GM19397 (cell line): ENCODE results near the gene RPS19.

ENCODE experiments used
- ATAC-seq: cut with Tn5 transposase; IDR thresholded peaks from one replicate; pipeline ENCODE4 v1.9.1; 2021; ENCODE audit warnings: mild to moderate bottlenecking, moderate library complexity; ENCODE audit not compliant: unreplicated experiment

Gene RPS19

DNA sequence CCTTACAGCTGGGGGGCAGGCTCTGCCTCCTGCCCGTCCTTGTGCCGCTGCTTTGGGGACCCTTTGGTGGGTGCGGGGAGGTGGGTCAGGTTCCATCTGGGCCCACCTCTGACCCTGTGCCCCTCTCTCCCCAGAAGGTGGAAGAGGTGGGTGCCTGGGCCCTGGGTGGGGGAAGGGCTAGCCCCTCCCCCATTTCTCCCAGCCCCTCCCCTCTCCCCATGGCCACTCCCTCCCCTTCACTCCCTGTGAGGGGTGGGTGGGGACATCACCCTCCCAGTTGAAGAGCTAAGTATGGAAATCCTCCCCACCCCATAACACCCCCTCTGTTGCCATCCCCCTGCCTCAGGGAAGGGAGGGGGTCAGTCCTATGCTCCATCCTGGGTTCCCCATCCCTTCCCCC, 37.1 kb downstream of the RPS19 start:
- no peak for ATAC-seq

- no peak for ATAC-seq
Measured at GRCh38 chr19:41897820-41898219, 37.8 kb downstream of the RPS19 start.

GRCh38 chr19:41898235-41898634, 38.2 kb downstream of the RPS19 start:
- no peak for ATAC-seq

DNA sequence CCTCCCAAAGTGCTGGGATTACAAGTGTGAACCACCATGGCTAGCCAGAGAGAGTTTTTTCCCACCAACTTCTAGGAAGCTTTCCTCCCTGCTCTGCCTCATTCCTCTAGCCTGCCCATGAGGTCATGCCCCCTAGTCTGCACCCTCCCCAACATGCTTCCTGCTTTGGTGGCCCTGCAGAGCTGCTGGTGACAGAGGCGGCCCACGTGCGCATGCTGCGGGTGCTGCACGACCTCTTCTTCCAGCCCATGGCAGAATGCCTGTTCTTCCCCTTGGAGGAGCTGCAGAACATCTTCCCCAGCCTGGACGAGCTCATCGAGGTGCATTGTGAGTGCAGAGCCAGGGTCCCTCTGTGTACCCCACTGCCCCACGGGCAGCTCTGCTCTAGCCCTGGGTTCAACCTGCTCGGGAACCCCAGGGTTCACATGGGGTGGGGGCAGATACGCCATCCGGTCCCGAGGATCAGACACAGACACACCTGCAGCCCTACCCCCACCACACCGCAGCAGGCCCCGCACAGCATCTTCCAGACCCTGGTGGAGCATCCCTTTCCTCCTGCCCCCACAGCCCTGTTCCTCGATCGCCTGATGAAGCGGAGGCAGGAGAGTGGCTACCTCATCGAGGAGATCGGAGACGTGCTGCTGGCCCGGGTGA, 41.8 kb downstream of the RPS19 start:
- no peak for ATAC-seq

DNA sequence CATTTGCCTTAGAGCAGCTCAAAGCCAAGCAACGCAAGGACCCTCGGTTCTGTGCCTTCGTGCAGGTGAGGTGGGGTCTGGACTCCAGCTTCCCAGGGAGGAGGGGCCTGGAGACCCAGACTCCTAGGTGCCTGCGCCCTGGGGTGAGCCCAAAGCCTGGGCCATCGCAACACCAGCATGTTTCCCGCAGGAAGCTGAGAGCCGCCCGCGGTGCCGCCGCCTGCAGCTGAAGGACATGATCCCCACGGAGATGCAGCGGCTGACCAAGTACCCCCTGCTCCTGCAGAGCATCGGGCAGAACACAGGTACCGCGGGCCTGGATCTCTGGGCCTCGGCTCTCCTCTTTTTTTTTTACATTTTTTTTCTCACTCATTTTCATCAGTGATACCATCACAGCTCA, 42.5 kb downstream of the RPS19 start:
- no peak for ATAC-seq

- ATAC-seq: no peak
Measured at GRCh38 chr19:41903193-41903953, 43.3 kb downstream of the RPS19 start.

- no peak for ATAC-seq
Measured at GRCh38 chr19:41904118-41904870, 44.2 kb downstream of the RPS19 start.

DNA sequence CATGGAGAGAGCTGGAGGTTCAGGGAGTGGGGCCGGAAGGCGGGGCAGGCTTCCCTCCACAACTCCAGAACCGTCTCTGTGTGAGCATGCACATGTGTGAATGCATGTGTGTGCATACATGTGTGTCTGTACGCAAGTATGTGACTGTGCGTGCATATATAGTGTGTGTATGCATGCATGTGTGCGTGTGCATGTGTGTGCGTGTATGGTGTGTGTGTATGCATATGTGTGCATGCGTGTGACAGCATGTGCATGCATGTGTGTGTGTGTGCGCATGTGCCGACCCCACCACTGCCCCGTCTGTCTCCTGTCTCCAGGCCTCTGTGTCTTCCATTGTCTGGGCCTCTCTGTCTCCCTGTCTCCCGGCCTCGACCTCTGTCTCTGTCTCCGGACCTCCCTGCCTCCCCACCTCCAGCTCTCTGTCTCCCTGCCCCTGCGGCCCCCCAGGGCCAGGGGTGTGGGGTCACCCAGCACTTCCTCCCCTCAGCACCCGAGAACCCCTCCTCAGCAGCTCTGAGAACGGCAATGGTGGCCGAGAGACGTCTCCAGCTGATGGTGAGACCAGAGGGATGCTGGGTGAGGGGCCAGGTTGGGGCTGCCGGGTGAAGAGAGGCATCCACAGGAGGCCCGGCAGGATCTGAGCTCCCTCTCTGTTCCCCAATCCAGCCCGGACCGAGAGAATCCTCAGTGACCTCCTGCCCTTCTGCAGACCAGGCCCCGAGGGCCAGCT, 45.4 kb downstream of the RPS19 start:
- ATAC-seq: no peak

GRCh38 chr19:41906271-41906670, 46.2 kb downstream of the RPS19 start:
- ATAC-seq: no peak

DNA sequence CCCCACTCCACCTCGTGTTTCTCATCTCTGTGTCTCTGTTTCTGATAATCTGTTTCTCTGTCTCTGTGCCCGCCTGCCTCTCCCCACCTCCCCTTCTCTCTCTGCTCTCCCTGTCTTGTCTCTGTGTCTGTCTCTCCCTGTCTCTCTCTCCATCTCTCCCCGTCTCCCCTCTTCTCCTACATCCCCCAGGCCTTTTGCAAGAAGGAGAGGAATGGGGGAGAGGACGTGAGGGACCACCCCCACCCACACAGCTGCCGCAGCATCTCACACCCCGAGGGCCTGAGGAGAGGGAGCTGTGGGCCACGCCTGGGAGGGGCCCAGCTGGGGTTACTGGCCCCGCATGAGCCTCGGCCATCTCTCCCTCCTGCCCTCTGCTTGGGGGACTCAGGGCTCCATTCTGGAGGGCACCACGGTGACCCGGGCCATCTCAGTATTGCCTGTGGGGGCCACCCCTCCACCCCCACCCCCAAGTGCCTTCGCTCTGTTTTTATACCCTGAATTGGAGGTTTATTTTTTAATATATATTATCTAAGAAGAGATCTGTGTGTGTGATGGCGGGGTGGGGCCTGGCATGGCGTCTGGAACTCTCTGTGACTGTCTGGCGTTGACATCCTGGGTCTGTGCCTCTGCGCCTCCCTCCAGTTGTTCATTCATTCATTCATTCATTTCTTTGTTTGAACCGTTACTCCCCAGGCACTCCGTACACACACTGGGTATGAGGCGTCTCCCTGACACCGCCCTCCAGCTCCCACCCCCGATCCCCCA, 47.0 kb downstream of the RPS19 start:
- no peak for ATAC-seq

- ATAC-seq: no peak
Measured at GRCh38 chr19:41907994-41908615, 48.0 kb downstream of the RPS19 start.

GRCh38 chr19:41908724-41909464, 48.8 kb downstream of the RPS19 start:
- no peak for ATAC-seq

DNA sequence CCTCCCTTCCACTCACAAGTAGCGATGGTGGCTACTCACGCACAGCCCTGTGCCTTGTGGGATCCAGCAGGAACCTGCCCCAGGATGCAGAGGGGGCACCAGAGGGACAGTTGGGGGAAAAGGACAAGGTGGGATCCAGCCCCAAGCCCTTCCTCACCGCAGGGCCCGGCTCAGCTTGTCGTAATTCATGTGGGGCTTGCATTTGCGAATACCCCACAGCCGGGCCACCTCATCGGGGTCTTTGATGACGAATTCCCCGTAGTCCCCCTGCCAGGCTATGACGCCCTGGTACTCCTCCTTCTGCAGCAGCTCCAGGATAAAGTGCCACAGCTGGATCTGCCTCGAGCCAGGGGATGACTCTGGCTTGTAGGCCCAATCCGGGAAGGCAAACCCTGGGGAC, 49.7 kb downstream of the RPS19 start:
- no peak for ATAC-seq

- ATAC-seq: no peak
Measured at GRCh38 chr19:41910240-41910991, 50.4 kb downstream of the RPS19 start.

DNA sequence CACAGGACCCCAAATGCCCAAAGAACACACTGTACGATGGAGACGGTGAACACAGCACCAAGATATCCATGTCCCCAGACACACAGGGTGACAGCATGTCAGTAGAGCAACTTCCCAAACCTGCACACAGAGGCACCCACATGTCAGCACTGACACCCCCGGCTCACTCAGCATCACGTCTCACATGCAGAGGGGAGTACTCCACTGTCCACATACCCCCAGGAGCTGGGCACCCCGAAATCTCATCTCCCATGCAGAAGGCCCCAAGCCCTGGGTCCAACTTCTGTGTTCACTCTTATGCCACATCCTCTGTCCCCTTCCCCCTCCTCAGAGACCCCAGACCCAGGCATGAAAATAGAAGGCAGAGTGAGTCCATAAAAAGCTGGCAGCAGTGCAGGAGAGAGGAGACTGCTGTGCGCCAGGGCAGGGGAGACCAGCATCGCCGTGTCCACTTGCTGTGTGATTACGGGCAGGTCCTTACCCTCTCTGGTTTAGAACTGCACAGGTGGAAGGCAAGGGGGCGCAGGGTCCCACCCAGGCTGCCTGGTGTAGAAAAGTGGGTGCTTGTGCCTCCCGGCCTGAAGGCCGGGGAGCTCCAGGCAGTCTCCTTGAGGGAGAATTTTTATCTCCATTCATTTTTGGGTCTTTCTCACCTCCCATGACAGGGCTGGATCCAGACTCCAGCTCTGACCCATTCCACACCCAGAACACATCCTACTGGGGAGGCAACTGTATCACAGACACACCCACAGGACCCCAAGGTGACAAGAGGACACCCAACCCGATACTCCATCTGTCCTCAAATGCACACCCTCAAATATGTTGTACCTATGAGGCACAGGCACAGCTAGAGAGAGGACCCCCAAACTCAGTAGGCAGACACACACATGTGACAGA, 51.2 kb downstream of the RPS19 start:
- ATAC-seq: no peak

- no peak for ATAC-seq
Measured at GRCh38 chr19:41911889-41912731, 52.1 kb downstream of the RPS19 start.
